Ramos (cell line): ENCODE results near the gene GIPR.
"Not testable (repeated sequence)": the region's sequence is repeated elsewhere in the genome, so short reads cannot be mapped to it uniquely, and the experiment has no call there.

Source experiments
- in situ Hi-C: fragments of 300-500 bp; cut with MboI; formaldehyde crosslinking; loops from one replicate; pipeline ENCODE4 v1.14.3; 2022; ENCODE audit warnings: low sequenced_read_pairs; ENCODE audit not compliant: unreplicated experiment

GIPR gene

GRCh38 chr19:45667620-45668341, at the start of gene GIPR:
GIPR (plus strand) TSS chr19:45668221; CDS start chr19:45669521, 1,300 bp downstream.
- in situ Hi-C loops: no loop called here

- in situ Hi-C loops: no loop called here
Observed at GRCh38 chr19:45621389-45621788, 46.6 kb upstream of the GIPR start.

- in situ Hi-C loops: no loop called here
Observed at GRCh38 chr19:45621976-45622503, 46.0 kb upstream of the GIPR start.

- in situ Hi-C loops: no loop called here
Observed at GRCh38 chr19:45623984-45624383, 44.0 kb upstream of the GIPR start.

- in situ Hi-C loops: not testable (repeated sequence)
Observed at GRCh38 chr19:45628219-45628618, 39.8 kb upstream of the GIPR start.

- in situ Hi-C loops: no loop called here
Observed at GRCh38 chr19:45629704-45630103, 38.3 kb upstream of the GIPR start.

GRCh38 chr19:45630463-45630862, 37.6 kb upstream of the GIPR start:
- in situ Hi-C loops: no loop called here

GRCh38 chr19:45632468-45633196, 35.4 kb upstream of the GIPR start:
- in situ Hi-C loops: no loop called here

- in situ Hi-C loops: no loop called here
Observed at GRCh38 chr19:45636275-45636674, 31.7 kb upstream of the GIPR start.

GRCh38 chr19:45636902-45637301, 31.1 kb upstream of the GIPR start:
- in situ Hi-C loops: no loop called here

GRCh38 chr19:45637890-45638667, 29.9 kb upstream of the GIPR start:
- in situ Hi-C loops: no loop called here

- in situ Hi-C loops: no loop called here
Observed at GRCh38 chr19:45638930-45639729, 28.9 kb upstream of the GIPR start, which contains the start of gene EML2. EML2 (minus strand) TSS chr19:45639397; CDS start chr19:45639376, 21 bp downstream.

- in situ Hi-C loops: no loop called here
Observed at GRCh38 chr19:45640849-45641273, 27.2 kb upstream of the GIPR start.

- in situ Hi-C loops: no loop called here
Observed at GRCh38 chr19:45641274-45642105, 26.5 kb upstream of the GIPR start.

- in situ Hi-C loops: no loop called here
Observed at GRCh38 chr19:45643024-45643926, 24.7 kb upstream of the GIPR start.

- in situ Hi-C loops: no loop called here
Observed at GRCh38 chr19:45643927-45644771, 23.9 kb upstream of the GIPR start.

- in situ Hi-C loops: no loop called here
Observed at GRCh38 chr19:45645068-45645630, 22.9 kb upstream of the GIPR start.
